Activated T-helper 1 cell treated with Interleukin-2 at 50 U/mL for 16 hours (primary cell): ENCODE data around the gene POLR2E.

ENCODE experiments used
- DNase-seq: peaks from one replicate; pipeline ENCODE4 v3.0.0-alpha.2; 2020; ENCODE audit warnings: low read depth

POLR2E gene

DNA sequence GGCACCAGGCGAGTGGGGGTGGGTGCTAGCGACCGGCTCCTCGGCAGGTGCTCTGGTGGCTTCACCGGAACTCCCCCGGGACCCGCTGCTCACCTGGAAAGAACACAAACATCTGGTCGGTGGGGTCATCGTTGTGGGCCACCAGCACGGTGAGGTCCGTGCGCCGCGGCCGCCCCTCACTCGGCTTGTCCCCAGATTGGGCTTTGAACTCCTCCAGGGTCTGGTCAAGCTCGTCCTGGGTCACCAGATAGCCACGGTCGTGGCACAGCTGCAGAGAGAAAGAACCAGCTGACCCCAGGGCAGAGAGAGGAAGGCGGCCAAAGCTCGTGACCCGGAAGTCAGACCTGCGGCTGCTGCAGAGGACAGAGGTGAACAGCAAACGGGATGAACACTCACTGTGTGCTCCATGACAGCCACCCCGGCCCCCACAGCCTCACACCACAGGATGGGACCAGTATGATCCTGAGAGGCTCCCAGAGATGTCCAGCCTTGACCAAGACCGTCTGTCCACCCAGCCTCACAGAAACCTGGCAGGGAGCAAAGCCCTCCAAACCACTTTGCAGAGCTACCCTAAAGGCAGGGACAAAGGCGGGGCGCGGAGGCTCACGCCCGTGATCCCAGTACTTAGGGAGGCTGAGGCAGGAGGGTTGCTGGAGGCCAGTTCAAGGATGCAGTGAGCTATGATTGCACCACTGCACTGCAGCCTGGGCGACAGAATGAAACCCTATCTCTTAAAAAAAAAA is 1.2 kb downstream of the POLR2E start:
- no peak for DNase-seq

DNA sequence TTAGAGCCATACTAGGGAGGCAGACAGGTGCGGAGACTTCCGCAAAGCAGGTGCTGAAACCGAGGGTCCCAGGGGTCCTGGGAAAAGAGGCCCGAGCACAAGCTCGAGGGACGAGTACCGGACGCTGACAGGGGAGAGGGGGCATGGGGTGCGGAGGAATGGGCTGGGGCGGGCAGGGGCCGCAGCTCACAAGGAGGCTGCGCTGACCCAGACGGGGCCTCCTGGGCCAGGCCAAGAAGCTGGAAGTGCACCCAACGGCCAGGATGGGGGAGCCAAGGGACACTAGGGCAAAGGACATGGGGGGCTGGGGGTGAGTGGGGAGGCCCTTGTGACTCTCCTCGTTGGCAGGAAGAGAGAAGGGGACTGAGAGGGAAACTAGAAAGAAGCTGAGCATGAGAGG is 1.8 kb downstream of the POLR2E start:
- DNase-seq: no peak

GRCh38 chr19:1091544-1092175 is 3.5 kb downstream of the POLR2E start:
- no peak for DNase-seq

DNA sequence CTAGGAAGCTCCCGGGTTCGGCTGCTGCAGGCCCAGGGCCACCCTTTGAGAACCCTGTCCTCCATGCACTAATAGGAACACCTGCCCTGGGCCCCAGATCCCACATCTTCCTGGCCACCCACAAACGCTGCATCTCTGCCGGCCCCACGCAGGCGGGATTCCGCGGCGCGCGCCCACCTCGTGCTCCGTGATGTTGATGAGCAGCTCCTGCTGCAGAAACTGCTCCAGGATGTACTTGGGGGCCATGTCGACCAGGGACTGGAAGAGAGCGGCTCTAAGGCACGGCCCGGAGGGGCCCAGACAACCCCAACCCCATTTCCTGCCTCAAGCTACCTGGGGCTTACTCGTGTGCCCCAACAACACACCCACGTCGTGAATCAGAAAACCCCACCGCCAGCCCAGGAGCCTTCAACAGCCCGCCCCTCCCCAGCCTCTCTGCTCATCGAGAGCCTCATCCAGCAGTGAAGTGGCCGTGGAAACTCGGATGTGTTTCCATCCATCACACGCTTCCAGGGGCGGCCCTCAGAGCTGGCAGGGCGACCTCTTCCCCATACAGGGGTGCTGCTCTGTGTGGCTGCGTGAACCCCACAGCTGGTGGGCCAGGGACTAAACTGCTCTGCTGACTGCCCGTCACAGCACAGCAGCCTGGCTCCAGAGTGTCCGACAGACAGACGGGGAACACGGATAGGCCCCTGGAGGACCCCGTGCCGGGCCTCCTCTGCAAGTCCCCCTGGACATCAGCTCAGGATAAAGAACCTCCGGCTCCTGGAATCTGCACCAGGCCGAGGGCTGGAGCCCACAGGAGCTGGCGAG is 4.2 kb downstream of the POLR2E start:
- no peak for DNase-seq

DNA sequence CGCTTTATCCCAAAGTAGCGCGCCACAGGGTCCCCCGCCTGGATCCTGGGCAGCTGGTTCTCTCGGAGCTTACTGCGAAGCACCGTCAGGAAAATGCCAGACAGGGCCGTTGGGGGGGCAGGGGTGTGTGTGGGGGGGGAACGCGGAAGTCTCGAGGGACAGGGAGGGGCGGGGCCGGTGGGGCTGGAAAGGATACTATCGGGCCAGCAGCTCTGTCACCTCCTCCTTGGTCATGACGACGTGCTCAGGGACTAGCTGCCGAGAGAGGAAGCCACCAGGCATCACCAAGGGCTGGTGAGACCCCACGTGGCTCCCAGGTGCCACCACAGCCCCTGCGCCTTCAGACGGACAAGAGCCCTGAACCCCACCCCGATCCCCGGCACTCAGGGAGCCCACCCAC is 5.3 kb downstream of the POLR2E start:
- no peak for DNase-seq

DNA sequence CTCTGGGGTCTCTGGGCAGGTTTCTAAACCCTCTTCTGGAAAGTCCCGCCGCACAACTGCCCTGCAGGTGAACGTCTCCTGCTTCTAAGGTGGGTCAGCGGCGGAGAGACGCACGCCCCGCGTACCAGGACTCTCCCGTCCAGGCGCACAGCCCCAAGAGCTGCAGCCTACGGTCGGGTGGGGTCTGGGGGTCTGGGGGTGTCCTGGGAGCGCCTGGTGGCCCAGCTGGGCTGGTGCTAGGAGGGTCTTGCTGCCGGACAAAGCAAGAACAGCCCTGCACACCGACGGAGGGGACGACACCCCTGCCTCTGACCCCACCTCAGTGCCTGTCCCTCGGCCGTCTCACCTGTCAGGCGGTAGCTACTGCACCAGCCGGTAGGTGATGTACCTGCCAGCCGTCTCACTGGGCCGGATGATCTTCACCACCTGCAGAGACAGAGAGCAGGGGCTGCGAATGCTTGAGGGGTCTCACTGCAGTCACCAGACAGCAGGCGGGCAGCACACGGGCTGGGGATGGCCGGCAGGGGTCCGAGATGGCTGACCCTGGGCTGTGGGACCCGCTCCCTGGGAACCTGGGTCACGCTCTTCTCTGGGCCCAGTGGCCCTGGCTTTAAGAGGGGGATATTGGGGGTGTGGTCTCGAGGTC is 5.9 kb downstream of the POLR2E start:
- no peak for DNase-seq

- DNase-seq: no peak
These were observed 6.7 kb downstream of the POLR2E start for GRCh38 chr19:1088416-1089010.

DNA sequence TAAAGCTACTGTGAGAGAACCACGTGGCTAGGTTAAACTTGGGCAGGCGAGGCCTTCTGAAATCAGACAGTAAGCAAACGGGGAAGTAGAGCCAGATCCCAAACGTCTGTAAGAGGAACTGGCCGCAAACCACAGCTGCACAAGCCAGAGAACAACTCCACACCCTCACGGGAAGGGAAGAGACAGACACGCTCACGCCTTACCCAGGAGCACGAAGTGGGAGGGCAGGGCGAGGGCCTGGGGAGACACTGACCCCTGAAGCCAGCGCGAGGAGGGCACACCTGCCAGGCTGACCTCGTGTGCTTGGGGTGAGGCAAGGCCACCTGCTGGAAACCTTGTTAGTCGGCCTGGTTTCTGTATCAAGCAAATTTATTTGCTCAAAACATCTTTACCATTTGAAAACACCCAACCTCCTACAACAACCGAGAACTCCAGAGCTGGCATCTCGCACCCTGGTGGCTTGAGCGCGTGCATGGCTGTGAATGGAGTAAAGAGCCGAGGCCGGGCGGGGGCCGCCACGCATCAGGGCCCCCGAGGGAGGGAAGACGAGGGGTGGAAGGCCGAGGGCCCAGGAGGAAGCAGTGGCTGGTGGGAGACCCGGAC is 7.3 kb downstream of the POLR2E start:
- no peak for DNase-seq

- DNase-seq: no peak
These were observed 8.6 kb downstream of the POLR2E start for GRCh38 chr19:1086613-1087012.

DNA sequence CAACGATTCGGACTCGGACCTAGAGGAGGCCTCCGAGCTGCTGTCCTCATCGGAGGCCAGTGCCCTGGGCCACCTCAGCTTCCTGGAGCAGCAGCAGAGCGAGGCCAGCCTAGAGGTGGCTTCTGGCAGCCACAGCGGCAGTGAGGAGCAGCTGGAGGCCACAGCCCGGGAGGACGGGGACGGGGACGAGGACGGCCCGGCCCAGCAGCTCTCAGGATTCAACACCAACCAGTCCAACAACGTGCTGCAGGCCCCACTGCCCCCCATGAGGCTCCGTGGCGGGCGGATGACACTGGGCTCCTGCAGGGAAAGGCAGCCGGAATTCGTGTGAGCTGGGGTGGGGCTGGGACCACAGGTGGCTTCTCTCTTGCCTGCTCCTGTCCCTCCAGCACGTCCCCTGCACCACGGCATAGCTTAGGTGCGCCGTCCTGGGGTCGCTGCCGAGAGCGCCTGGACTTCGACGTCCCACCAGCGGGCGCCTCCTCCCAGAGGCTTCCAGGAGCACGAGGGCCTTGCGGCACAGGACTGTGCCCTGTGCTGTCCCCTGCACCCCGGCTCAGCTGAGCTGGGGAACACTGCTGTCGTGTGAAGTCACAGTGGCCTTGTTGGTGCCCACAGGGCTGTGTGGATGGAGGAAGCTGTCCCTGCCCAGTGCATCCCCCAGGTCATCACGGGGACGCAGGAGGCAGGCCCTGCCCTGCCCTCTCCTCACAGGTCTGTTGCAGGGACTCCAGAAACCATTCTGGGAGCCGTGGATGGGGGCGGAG is 9.3 kb downstream of the POLR2E start:
- no peak for DNase-seq

GRCh38 chr19:1085053-1085658 is 10.0 kb downstream of the POLR2E start:
- DNase-seq: no peak

DNA sequence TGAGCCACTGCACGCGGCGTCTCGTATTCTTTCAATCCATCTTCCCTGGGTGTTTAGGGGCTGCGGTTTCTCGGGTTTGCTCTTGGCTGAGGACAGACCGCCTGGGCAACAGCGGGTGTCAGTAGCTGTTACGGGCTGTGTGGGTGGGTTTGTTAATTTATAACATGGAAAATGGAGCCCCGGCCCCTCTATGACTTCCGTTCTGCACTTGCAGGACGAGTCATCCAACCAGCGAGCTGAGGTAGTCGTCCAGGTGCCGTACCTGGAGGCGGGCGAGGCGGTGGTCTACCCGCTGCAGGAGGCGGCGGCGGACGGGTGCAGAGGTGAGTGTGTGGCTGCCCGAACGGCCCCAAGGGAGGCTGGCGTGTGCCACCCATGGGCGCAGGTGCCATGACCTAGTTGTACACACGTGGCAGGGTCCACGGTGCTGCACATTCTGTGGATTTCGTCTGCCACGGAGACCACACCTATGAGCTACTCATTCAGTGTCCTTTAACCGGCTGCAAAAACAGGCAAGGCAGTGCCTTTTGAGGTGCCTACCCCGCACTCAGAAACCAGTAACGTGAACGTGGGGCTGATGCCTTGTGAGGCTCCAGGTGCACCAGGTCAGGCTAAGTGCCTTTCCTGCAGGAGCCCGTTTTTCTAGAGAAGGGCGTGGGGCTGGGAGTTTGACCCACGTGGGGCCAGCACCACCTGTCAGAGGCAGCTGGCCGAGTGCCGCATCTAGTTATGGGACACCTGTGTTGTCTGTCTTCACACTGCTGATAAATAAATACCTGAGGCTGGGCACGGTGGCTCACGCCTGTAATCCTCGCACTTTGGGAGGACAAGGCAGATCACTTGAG is 10.9 kb downstream of the POLR2E start:
- DNase-seq: no peak

DNA sequence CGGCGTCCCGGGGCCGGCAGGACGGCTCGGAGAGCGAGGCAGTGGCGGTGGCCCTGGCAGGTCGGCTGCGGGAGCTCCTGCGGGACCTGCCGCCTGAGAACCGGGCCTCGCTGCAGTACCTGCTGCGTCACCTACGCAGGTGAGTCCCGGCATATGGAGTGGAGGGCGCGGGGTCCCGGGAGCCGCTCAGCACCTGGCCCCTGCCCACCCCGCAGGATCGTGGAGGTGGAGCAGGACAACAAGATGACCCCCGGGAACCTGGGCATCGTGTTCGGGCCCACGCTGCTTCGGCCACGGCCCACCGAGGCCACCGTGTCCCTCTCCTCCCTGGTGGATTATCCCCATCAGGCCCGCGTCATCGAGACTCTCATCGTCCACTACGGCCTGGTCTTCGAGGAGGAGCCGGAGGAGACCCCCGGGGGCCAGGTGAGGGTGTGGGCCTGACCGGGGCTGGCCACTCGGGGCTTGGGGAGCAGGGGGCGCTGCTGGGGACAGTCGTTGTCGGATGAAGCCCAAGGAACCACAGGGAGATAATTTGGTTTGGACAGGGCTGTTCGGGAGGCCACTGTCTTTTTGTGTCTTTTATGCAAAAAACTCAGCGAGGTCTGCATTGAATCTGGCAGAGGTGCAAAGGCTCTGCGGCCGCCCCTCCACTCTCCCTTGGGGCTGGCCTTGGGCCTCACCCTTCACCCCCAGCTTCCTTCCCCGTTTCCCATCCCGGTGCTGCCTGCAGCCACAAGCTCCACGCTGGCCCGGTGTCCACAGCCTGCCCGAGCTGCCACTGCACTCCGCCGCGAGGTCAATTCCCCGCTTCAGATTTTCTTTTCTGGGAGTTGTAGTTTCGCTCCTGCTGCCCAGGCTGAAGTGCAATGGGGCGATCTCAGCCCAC is 12.0 kb downstream of the POLR2E start:
- no peak for DNase-seq

DNA sequence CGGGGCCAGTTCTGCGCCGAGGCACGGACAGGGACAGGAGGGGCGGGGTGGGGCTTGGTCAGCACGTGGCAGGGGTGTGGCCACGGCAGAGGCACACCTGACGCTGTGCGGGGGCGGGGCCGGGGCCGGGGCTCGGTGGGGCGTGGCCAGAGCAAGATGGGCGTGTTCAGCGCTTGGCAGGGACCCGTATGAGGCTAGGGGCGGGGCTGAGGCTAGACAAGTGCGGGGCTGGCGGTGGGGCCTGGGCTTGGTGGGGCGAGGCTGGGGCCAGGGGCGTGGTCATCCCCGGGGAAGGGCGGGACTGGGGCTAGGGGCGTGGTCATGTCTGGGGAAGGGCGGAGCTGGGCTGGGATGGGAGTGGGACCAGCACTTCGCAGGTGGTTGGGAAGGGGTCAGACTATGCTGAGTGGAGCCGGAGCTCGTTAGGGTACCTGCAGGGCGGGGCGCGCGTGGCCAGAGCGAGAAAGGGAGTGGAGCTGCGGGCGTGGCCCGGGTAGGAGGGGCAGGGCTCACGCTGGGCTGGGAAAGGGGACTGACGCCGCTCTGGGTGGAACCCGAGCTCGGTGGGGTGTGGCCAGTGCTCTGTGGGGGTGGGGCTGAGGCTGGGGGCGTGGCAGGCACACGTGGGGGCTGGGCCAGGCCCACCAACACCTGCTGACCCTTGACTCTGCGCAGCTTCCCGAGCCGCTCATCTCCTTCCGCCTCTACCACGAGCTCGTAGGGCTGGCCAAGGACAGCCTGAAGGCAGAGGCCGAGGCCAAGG is 12.8 kb downstream of the POLR2E start:
- peak; percentile 74 for DNase-seq

DNA sequence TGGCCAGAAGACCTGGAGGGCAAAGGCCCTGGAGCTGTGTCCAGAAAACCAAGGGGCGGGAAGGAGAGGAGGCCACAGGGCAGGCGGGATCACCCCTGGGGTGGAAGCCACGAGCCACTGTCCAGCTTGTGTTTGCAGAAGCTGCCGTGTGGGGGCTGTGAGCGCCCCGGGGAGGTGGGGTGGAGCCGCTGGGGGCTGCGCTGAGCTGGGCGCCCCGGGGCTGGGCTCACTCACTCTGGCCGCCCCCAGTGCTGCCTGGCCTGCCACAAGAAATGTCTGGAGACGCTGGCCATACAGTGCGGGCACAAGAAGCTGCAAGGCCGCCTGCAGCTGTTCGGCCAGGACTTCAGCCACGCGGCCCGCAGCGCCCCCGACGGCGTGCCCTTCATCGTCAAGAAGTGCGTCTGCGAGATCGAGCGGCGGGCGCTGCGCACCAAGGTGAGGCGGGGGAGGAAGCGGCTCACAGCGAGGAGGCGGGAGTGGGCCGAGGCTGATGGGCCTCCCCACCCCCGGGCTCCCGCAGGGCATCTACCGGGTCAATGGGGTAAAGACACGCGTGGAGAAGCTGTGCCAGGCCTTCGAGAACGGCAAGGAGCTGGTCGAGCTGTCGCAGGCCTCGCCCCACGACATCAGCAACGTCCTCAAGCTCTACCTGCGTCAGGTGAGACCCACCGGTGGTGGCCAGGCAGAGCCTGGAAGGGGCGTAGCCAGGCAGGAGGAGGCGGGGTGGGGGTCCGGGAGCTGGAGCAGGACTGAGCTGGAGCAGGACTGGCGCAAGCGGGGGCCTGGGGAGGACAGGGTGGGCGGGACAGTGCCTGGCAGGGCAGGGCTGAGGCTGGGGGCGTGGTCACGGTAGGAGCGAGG is 13.6 kb downstream of the POLR2E start:
- DNase-seq: no peak

DNA sequence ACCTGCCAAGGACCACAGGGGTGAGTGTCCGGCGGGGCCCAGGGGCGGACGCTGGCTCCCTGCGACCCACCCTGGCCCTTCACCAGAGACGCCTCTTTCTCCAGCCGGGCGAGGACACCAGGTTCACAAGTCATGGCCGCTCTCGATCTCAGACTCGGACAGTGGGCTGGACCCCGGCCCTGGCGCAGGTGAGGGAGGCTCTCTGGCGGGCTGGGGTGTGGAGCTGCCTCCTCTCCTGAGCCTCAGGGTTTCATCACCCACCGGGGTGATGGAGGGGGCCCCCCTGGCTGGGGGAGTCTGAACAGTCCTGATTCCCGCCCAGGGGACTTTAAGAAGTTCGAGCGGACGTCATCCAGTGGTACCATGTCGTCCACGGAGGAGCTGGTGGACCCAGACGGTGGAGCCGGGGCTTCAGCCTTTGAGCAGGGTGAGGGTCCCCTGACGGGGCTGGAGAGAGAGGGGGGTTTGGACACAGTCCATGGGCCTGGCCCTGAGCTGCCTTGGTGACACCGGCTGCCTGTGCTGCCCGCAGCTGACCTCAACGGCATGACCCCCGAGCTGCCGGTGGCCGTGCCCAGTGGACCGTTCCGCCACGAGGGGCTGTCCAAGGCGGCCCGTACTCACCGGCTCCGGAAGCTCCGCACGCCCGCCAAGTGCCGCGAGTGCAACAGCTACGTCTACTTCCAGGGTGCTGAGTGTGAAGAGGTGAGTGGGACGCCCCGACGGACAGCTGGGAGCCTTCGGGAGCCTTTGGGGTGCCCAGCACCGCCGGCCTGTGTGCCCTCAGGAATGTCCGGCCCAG is 14.6 kb downstream of the POLR2E start:
- DNase-seq: no peak
